HFF-Myc (cell line): ENCODE data around the gene WDR37.

ENCODE experiments used
- DNase-seq: peaks from one replicate; pipeline ENCODE4 v3.0.0-alpha.2; 2011; ENCODE audit warnings: low read depth; ENCODE audit errors: extremely low read depth
- H3K4me3 ChIP-seq: replicated peaks from 2 replicates; pipeline ENCODE4 v1.5.1; 2011; ENCODE audit warnings: low read depth, mild to moderate bottlenecking, control low read depth, low read length
- CTCF ChIP-seq: IDR thresholded peaks from 2 replicates; pipeline ENCODE4 v1.5.1; 2012; ENCODE audit warnings: mild to moderate bottlenecking, low read depth, low read length, control low read depth; ENCODE audit errors: missing control alignments

The WDR37 gene

GRCh38 chr10:1107679-1108078 is 51.5 kb downstream of the WDR37 start:
- TF ChIP-seq CTCF: no peak
- no peak overlapping the region for H3K4me3 ChIP-seq
- DNase-seq: no peak

GRCh38 chr10:1109795-1110673 is 53.8 kb downstream of the WDR37 start:
- H3K4me3 ChIP-seq: no peak overlapping the region
- TF ChIP-seq CTCF: peak; percentile 76
- peak; percentile 79 for DNase-seq

GRCh38 chr10:1110674-1111119 is 54.5 kb downstream of the WDR37 start:
- DNase-seq: no peak
- H3K4me3 ChIP-seq: no peak overlapping the region
- TF ChIP-seq CTCF: no peak

GRCh38 chr10:1114315-1114714 is 58.1 kb downstream of the WDR37 start:
- no peak for DNase-seq
- H3K4me3 ChIP-seq: no peak overlapping the region
- no peak for TF ChIP-seq CTCF

GRCh38 chr10:1114719-1115606 is 58.8 kb downstream of the WDR37 start:
- no peak for TF ChIP-seq CTCF
- H3K4me3 ChIP-seq: no peak overlapping the region
- DNase-seq: no peak

- TF ChIP-seq CTCF: no peak
- H3K4me3 ChIP-seq: no peak overlapping the region
- DNase-seq: no peak
These were observed 59.4 kb downstream of the WDR37 start for GRCh38 chr10:1115607-1115955.
